Peyer's patch (tissue), 4 donors: ENCODE measurements around the gene PASD1.
"Not testable (repeated sequence)": the region's sequence is repeated elsewhere in the genome, so short reads cannot be mapped to it uniquely, and the experiment has no call there.

Source experiments
- CTCF ChIP-seq, 6 experiments: fragments of 450-650 bp in 4 of 6; fragments of 200-600 bp in 2 of 6; sonication (generic) in 1 of 6; IDR thresholded peaks; one replicate each; pipeline ENCODE4 v1.5.1; 2017 to 2019; ENCODE audit warnings: antibody characterized with exemption in 6 of 6, mild to moderate bottlenecking in 3 of 6, moderate library complexity in 1 of 6
- POLR2A ChIP-seq, 2 donors: fragments of 450-650 bp; IDR thresholded peaks; one replicate each; pipeline ENCODE4 v1.5.1; 2017; ENCODE audit warnings: antibody characterized with exemption in 2 of 2, mild to moderate bottlenecking in 2 of 2, moderate library complexity in 2 of 2

GRCh38 chrX:151593384-151593783, 29.9 kb downstream of the PASD1 start:
- TF ChIP-seq CTCF, POLR2A (IDR thresholded peaks at IDR 0.05): not testable (repeated sequence)
